Duodenal mucosa (tissue), 2 donors: ENCODE results near the gene ZSCAN5A.
"Not testable (repeated sequence)": the region's sequence is repeated elsewhere in the genome, so short reads cannot be mapped to it uniquely, and the experiment has no call there.

ENCODE experiments used
- H3K27ac ChIP-seq: one replicate; pipeline ENCODE4 v1.7.0; 2013; ENCODE audit warnings: low read depth, low read length
- H3K27me3 ChIP-seq, 2 donors: one replicate each; pipeline ENCODE4 v1.7.0; 2013; ENCODE audit warnings: low read length in 2 of 2, control low read depth in 1 of 2; ENCODE audit not compliant: insufficient read depth in 2 of 2, control insufficient read depth in 1 of 2
- H3K36me3 ChIP-seq, 2 donors: one replicate each; pipeline ENCODE4 v1.7.0; 2013; ENCODE audit warnings: low read length in 2 of 2, control low read depth in 1 of 2; ENCODE audit not compliant: insufficient read depth in 2 of 2, control insufficient read depth in 1 of 2
- H3K4me1 ChIP-seq, 2 donors: one replicate each; pipeline ENCODE4 v1.7.0; 2013; ENCODE audit warnings: low read length in 2 of 2, control low read depth in 1 of 2; ENCODE audit not compliant: insufficient read depth in 2 of 2, control insufficient read depth in 1 of 2
- H3K4me3 ChIP-seq, 2 donors: one replicate each; pipeline ENCODE4 v1.7.0; 2013; ENCODE audit warnings: low read length in 2 of 2, low read depth in 1 of 2
- H3K9ac ChIP-seq, 2 donors: one replicate each; pipeline ENCODE4 v1.7.0; 2013; ENCODE audit warnings: low read length in 2 of 2, low read depth in 1 of 2
- H3K9me3 ChIP-seq, 2 donors: one replicate each; pipeline ENCODE4 v1.7.0; 2013; ENCODE audit warnings: low read length in 2 of 2, control low read depth in 1 of 2; ENCODE audit not compliant: control insufficient read depth in 1 of 2

ZSCAN5A gene

DNA sequence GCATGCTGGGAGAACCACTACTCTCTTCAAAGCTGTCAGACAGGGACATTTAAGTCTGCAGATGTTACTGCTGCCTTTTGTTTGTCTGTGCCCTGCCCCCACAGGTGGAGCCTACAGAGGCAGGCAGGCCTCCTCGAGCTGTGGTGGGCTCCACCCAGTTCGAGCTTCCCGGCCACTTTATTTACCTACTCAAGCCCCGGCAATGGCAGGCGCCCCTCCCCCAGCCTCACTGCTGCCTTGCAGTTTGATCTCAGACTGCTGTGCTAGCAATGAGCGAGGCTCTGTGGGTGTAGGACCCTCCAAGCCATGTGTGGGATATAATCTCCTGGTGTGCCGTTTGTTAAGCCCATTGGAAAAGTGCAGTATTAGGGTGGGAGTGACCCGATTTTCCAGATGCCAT lies 22.4 kb upstream of the ZSCAN5A start:
- not testable (repeated sequence) for H3K4me1 ChIP-seq, H3K9ac ChIP-seq, H3K36me3 ChIP-seq, H3K27ac ChIP-seq, H3K27me3 ChIP-seq, H3K4me3 ChIP-seq, H3K9me3 ChIP-seq

DNA sequence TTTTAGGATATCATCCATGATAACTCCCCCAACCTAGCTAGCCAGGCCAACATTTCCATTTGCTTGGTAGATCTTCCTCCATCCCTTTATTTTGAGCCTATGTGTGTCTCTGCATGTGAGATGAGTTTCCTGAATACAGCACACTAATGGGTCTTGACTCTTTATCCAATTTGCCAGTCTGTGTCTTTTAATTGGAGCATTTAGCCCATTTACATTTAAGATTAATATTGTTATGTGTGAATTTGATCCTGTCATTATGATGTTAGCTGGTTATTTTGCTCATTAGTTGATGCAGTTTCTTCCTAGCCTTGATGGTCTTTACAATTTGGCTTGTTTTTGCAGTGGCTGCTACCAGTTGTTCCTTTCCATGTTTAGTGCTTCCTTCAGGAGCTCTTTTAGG lies 20.7 kb upstream of the ZSCAN5A start:
- H3K4me3 ChIP-seq, H3K9ac ChIP-seq, H3K4me1 ChIP-seq, H3K9me3 ChIP-seq, H3K27me3 ChIP-seq, H3K36me3 ChIP-seq, H3K27ac ChIP-seq: not testable (repeated sequence)

DNA sequence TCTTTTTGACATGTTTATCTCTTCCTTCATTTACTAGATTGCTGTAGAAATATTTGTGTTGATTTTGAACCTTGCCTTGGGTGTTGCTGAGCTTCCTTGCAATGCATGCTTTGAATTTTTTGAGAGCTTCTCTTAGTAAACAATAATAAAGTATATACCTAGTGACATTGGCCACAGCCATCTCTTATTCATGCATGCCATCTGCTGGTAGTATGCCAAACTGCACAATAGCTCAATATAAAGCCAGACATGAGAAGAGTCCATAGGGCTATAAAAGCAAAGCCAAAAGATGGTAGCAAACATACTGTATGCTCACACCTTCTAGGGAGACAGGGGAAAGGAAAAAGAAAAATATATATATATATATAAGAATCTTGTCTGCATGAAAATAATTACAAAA lies 18.9 kb upstream of the ZSCAN5A start:
- H3K36me3 ChIP-seq, result no peaks in the 10 kb centered on the region
- no peaks in the 10 kb centered on the region for H3K27me3 ChIP-seq
- H3K9me3 ChIP-seq, result no peaks in the 10 kb centered on the region
- no peaks in the 10 kb centered on the region for H3K4me1 ChIP-seq
- H3K27ac ChIP-seq, result no peak overlapping the region
- H3K9ac ChIP-seq, result no peak overlapping the region
- no peak overlapping the region for H3K4me3 ChIP-seq

DNA sequence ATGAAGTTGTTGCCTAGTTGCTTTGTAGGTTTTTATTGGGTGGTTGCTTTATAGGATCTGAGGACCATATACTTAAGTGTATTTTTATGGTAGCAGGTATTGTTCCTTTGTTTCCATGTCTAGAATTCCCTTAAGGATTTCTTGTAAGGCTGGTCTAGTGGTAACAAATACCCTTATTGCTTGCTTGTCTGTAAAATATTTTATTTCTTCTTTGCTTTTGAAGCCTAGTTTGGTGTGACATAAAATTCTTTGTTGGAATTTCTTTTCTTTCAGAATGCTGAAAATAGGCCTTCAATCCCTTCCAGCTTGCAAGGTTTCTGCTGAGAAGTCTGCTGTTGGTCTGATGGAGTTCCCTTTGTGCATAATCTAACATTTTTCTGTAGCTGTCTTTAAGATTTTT lies 18.1 kb upstream of the ZSCAN5A start:
- H3K27me3 ChIP-seq, result no peaks in the 10 kb centered on the region
- H3K9me3 ChIP-seq, result no peaks in the 10 kb centered on the region
- no peaks in the 10 kb centered on the region for H3K4me1 ChIP-seq
- H3K36me3 ChIP-seq, result no peaks in the 10 kb centered on the region
- H3K27ac ChIP-seq, result no peak overlapping the region
- H3K4me3 ChIP-seq, result no peak overlapping the region
- no peak overlapping the region for H3K9ac ChIP-seq

DNA sequence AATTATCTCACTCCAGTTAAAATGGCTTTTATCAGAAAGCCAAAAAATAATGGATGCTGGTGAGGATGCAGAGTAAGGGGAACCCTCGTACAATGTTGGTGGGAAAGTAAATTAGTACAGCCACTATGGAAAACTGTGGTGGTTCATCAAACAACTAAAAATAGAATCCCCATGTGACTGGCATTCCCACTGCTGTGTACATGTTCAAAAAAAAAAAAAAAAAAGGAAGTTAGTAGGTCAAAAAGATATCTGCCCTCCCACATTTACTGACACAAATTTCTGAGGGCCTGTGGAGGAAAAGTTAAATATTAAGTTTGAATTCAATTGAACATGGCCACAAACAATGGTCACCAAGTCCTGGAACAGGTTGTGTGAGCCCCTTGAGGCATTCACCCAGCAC lies 9.8 kb upstream of the ZSCAN5A start:
- Histone ChIP-seq H3K4me1 (no peaks in the 10 kb centered on the region), H3K4me3 (no peak overlapping the region), H3K36me3 (no peaks in the 10 kb centered on the region), H3K27me3 (no peaks in the 10 kb centered on the region), H3K9ac (no peak overlapping the region), H3K9me3 (no peaks in the 10 kb centered on the region), H3K27ac (no peak overlapping the region)

DNA sequence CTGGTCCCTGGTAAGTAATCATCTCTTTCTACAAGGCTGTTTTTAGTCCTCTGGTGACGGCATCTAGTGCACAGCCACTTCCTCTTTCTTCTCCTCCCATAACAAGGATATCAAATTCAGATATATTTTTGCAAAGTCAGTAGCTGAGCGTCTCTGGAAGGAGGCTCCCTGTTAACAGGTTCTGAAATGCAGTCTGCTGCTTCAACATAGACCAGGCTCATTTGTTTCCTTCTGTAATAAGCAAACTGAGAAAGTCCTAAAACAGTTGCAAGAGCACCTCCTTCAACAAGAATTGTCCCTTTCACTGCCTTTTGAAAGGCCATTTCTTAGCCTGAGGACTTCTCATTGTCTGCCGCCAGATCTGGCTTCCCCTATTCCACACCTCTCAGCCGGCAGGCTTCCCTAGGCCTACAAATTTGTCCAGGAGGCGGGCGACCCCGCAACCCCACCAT lies 7.4 kb upstream of the ZSCAN5A start:
- no peaks in the 10 kb centered on the region for H3K27me3 ChIP-seq
- no peak overlapping the region for H3K4me3 ChIP-seq
- H3K27ac ChIP-seq, result peak overlapping the region; percentile 14
- no peak overlapping the region for H3K9ac ChIP-seq
- H3K9me3 ChIP-seq, result no peaks in the 10 kb centered on the region
- no peaks in the 10 kb centered on the region for H3K36me3 ChIP-seq
- peaks cover 4 to 5% of the 10 kb centered on the region in 2 donors for H3K4me1 ChIP-seq

DNA sequence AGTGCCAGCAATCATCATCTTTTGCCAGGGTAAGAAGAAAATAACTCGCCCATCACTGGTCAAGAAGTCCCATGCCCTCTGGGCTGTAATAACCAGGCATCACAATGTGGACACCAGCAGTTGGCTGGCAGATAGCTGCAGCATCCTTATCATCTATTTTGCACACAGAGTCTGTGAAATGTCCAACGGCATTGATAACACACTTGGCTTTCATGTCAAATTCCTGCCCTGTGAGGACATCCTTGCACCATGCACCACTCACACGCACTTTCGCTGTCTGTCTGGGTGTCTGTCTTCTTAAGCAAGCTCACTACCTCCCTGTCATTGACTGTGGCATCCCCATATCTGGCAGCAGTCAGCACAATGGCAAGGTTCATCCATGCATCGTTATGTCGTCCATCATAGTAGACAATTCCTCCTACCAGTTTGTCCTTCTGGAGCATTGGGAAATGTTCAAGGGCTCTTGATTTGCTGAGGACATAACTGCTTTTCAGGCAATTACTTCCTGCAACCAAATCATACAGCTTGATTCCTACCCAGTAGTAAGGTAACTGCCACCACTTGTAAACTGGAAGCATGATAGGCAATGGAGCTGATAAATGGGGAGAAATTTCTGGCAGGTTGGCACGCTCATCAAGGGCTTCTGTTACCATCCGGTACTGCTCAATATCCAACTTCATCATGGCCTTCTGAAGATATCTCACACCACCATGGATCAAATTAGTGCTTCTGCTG lies 6.8 kb upstream of the ZSCAN5A start:
- no peaks in the 10 kb centered on the region for H3K9me3 ChIP-seq
- no peak overlapping the region for H3K27ac ChIP-seq
- no peak overlapping the region for H3K4me3 ChIP-seq
- no peaks in the 10 kb centered on the region for H3K27me3 ChIP-seq
- H3K36me3 ChIP-seq, result no peaks in the 10 kb centered on the region
- H3K4me1 ChIP-seq, result peaks cover 4 to 5% of the 10 kb centered on the region in 2 donors
- H3K9ac ChIP-seq, result no peak overlapping the region

DNA sequence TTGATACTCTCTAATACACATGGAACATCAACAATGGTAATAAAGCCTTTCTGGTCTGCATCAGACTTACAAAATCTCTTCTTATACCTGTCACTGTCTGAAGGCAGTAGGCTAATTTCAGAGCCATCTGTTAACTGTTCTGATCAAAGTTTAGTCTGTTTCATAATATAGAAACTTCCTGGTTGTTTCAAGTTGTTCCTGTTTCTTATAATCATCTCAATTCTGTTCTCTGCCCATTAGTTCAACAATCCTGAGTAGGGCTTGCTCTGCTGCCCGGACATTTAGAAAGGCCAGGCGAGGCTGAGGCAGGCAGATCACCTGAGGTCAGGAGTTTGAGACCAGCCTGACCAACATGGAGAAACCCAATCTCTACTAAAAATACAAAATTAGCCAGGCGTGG lies 5.4 kb upstream of the ZSCAN5A start:
- H3K9ac ChIP-seq, result no peak overlapping the region
- H3K9me3 ChIP-seq, result no peaks in the 10 kb centered on the region
- no peaks in the 10 kb centered on the region for H3K36me3 ChIP-seq
- peaks cover 13% of the 10 kb centered on the region in 2 donors for H3K4me1 ChIP-seq
- H3K27ac ChIP-seq, result no peak overlapping the region
- H3K4me3 ChIP-seq, result no peak overlapping the region
- no peaks in the 10 kb centered on the region for H3K27me3 ChIP-seq

DNA sequence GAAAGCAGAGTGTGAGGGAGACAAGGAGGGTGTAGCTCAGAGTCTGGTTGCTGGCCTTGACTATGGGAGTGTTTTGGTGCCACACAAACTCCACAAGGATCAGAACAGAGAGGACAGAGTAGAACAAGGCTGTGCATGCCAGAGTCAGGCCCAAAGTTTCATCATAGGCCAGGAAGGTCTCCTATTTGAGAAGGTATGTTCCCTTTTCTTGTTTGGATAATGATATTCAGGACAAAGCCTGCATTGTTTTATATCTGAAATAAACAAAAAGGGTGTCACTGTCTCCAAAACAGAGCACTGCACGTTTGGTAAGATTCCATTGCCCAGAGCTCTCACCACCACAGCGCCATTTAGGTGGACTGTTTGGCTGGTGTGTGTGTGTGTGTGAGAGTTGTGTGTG lies 3.1 kb upstream of the ZSCAN5A start:
- H3K4me3 ChIP-seq, result no peak overlapping the region
- peaks cover 20 to 21% of the 10 kb centered on the region in 2 donors for H3K4me1 ChIP-seq
- no peaks in the 10 kb centered on the region for H3K36me3 ChIP-seq
- no peak overlapping the region for H3K9ac ChIP-seq
- no peaks in the 10 kb centered on the region for H3K9me3 ChIP-seq
- H3K27me3 ChIP-seq, result no peaks in the 10 kb centered on the region
- no peak overlapping the region for H3K27ac ChIP-seq

DNA sequence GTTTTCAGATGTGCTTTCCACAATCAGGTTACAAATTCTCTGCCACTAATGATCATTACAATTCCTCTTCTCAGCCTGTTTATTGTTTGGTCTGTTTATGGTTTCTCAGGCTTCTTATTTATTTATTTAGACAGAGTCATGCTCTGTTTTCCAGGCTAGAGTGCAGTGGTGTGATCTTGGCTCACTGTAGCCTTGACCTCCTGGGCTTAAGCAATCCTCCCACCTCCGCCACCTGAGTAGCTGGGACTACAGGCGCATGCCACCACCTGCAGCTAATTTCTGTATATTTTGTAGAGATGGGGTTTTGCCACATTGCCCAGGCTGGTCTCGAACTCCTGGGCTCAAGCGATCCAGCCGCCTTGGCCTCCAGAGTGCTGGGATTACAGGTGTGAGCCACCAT lies 2.1 kb upstream of the ZSCAN5A start:
- Histone ChIP-seq H3K27me3 (no peaks in the 10 kb centered on the region), H3K4me3 (no peak overlapping the region), H3K9me3 (no peaks in the 10 kb centered on the region), H3K4me1 (peaks cover 20 to 21% of the 10 kb centered on the region in 2 donors), H3K27ac (no peak overlapping the region), H3K9ac (no peak overlapping the region), H3K36me3 (no peaks in the 10 kb centered on the region)
